Upper lobe of left lung (tissue), 4 donors: ENCODE measurements around the gene PDE4C.

ENCODE experiments used
- CTCF ChIP-seq, 6 experiments: fragments of 450-650 bp in 4 of 6; fragments of 200-600 bp in 2 of 6; sonication (generic) in 2 of 6; IDR thresholded peaks; one replicate each; pipeline ENCODE4 v1.5.1; 2016 to 2019; ENCODE audit warnings: antibody characterized with exemption in 6 of 6
- POLR2A ChIP-seq, 4 donors: fragments of 450-650 bp; IDR thresholded peaks; one replicate each; pipeline ENCODE4 v1.5.1; 2016 to 2017; ENCODE audit warnings: antibody characterized with exemption in 4 of 4, mild to moderate bottlenecking in 2 of 4

DNA sequence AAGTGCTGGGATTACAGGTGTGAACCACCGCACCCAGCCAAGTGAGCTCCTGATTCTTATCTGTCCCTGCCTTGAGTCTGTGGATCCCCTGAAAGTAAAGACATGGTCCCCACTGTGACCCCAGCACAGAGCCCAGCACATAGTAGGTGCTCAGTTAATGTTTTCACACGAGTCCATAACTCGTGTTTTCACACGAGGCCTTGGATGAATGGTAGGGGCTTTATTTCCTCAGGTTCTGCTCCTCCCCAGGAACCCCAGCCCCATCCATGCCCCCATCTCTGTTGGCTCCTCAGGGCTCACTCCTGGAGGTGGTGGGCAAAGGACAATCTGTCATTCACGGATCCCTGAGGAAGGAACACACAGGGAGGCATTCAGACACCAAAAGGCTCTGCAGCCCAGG, 23.6 kb upstream of the PDE4C start:
- no peak for TF ChIP-seq POLR2A (IDR thresholded peaks at IDR 0.05)
- TF ChIP-seq CTCF (IDR thresholded peaks at IDR 0.05): no peak
